Hepatocyte (in vitro differentiated cells): ENCODE measurements around the gene SLC12A4. TPM values are rescaled to one million over a fixed set of nuclear protein-coding genes. Genes with fewer than 3 reads are reported as not detected.
"Not testable (repeated sequence)": the region's sequence is repeated elsewhere in the genome, so short reads cannot be mapped to it uniquely, and the experiment has no call there.

Experiments used
- DNase-seq: peaks from one replicate; pipeline ENCODE4 v3.0.0-alpha.2; 2016; ENCODE audit warnings: low spot score
- H2AFZ ChIP-seq: fragments of 200-600 bp; sonication (generic); 2 replicates; pipeline ENCODE4 v1.6.0; 2016; ENCODE audit warnings: antibody characterized with exemption, mild to moderate bottlenecking
- H3K27ac ChIP-seq: fragments of 200-600 bp; sonication (generic); 2 replicates; pipeline ENCODE4 v1.5.1; 2016; ENCODE audit warnings: mild to moderate bottlenecking
- H3K27me3 ChIP-seq: fragments of 200-600 bp; sonication (generic); 2 replicates; pipeline ENCODE4 v1.6.1; 2016
- H3K36me3 ChIP-seq: fragments of 200-600 bp; sonication (generic); replicated peaks from 2 replicates; pipeline ENCODE4 v1.5.1; 2016; ENCODE audit warnings: low read depth; ENCODE audit not compliant: insufficient read depth
- H3K4me1 ChIP-seq: fragments of 200-600 bp; sonication (generic); 2 replicates; pipeline ENCODE4 v1.5.1; 2016; ENCODE audit warnings: mild to moderate bottlenecking, moderate library complexity; ENCODE audit not compliant: insufficient read depth
- H3K4me2 ChIP-seq: fragments of 200-600 bp; sonication (generic); 2 replicates; pipeline ENCODE4 v1.6.0; 2016
- H3K4me3 ChIP-seq: fragments of 200-600 bp; sonication (generic); 2 replicates; pipeline ENCODE4 v1.5.1; 2016; ENCODE audit warnings: mild to moderate bottlenecking
- H3K79me2 ChIP-seq: fragments of 200-600 bp; sonication (generic); 2 replicates; pipeline ENCODE4 v1.6.0; 2017; ENCODE audit warnings: mild to moderate bottlenecking
- H3K9me2 ChIP-seq: fragments of 200-600 bp; sonication (generic); replicated peaks from 2 replicates; pipeline ENCODE4 v1.6.0; 2017; ENCODE audit warnings: mild to moderate bottlenecking; ENCODE audit not compliant: insufficient read depth
- H3K9me3 ChIP-seq: fragments of 200-600 bp; sonication (generic); 2 replicates; pipeline ENCODE4 v1.5.1; 2016; ENCODE audit warnings: low read depth, mild to moderate bottlenecking
- H4K20me1 ChIP-seq: fragments of 200-600 bp; sonication (generic); 2 replicates; pipeline ENCODE4 v1.6.0; 2016; ENCODE audit warnings: mild to moderate bottlenecking; ENCODE audit not compliant: insufficient read depth, poor library complexity, severe bottlenecking
- CTCF ChIP-seq: fragments of 200-600 bp; sonication (generic); IDR thresholded peaks from 2 replicates; pipeline ENCODE4 v1.5.1; 2016; ENCODE audit warnings: antibody characterized with exemption, mild to moderate bottlenecking; ENCODE audit not compliant: poor library complexity
- EZH2 ChIP-seq: fragments of 200-600 bp; sonication (generic); IDR thresholded peaks from 2 replicates; pipeline ENCODE4 v1.6.1; 2016; ENCODE audit warnings: antibody characterized with exemption, mild to moderate bottlenecking, borderline replicate concordance
- EZH2phosphoT487 ChIP-seq: fragments of 200-600 bp; sonication (generic); IDR thresholded peaks from one replicate; pipeline ENCODE4 v1.6.1; 2018; ENCODE audit warnings: antibody characterized with exemption, mild to moderate bottlenecking, low read depth, moderate library complexity; ENCODE audit not compliant: unreplicated experiment, severe bottlenecking
- WGBS: methylation state at CpG from one replicate; pipeline ENCODE4 v1.1.6; 2016; ENCODE audit warnings: low lambda C conversion rate; ENCODE audit errors: missing lambda C conversion rate; 5-methylcytosine and 5-hydroxymethylcytosine counted together
- polyA plus RNA-seq: library from polyadenylated mRNA; unstranded; fragments of >200 nt; fragmentation: Nextera tagmentation; extraction: Ambion mirVana; gene quantifications from 2 replicates; pipeline ENCODE4 v1.2.1, GENCODE V29; 2016
- total RNA-seq: library from RNA; depleted of rRNA; stranded (reverse); fragments of >200 nt; gene quantifications from 2 replicates; pipeline ENCODE4 v1.2.3, GENCODE V29; 2014

Gene SLC12A4
- total and polyA plus RNA-seq, 2 experiments from 2014 or later, result 55.2 to 63.9 TPM

- Histone ChIP-seq H2AFZ (no peak overlapping the region), H3K4me2 (no peak overlapping the region), H3K4me1 (peaks cover 6% of the 10 kb centered on the region), H3K9me2 (no peaks in the 10 kb centered on the region), H4K20me1 (no peaks in the 10 kb centered on the region), H3K27ac (no peak overlapping the region), H3K36me3 (no peaks in the 10 kb centered on the region), H3K27me3 (no peaks in the 10 kb centered on the region), H3K9me3 (no peaks in the 10 kb centered on the region), H3K4me3 (no peak overlapping the region), H3K79me2 (no peaks in the 10 kb centered on the region)
- DNase-seq, result no peak
- TF ChIP-seq EZH2phosphoT487 (no peak), EZH2 (no peak), CTCF (no peak)
- WGBS, result 92% methylated on average over 5 of the region's 5 CpGs
Measured at GRCh38 chr16:67996666-67997065, 28.2 kb upstream of the SLC12A4 start.

GRCh38 chr16:67995423-67995822 lies 27.0 kb upstream of the SLC12A4 start:
- Histone ChIP-seq H4K20me1 (no peaks in the 10 kb centered on the region), H2AFZ (no peak overlapping the region), H3K36me3 (no peaks in the 10 kb centered on the region), H3K9me3 (no peaks in the 10 kb centered on the region), H3K9me2 (no peaks in the 10 kb centered on the region), H3K27me3 (no peaks in the 10 kb centered on the region), H3K27ac (no peak overlapping the region), H3K4me3 (no peak overlapping the region), H3K4me2 (no peak overlapping the region), H3K4me1 (peaks cover 6% of the 10 kb centered on the region), H3K79me2 (no peaks in the 10 kb centered on the region)
- no peak for TF ChIP-seq CTCF
- no peak for TF ChIP-seq EZH2phosphoT487
- no peak for TF ChIP-seq EZH2
- DNase-seq, result no peak
- WGBS, result 91% methylated on average over 5 of the region's 5 CpGs

- not testable (repeated sequence) for H3K27me3 ChIP-seq, H3K9me3 ChIP-seq, H3K79me2 ChIP-seq, H3K4me1 ChIP-seq, H3K4me3 ChIP-seq, H3K9me2 ChIP-seq, H2AFZ ChIP-seq, H3K4me2 ChIP-seq, H3K36me3 ChIP-seq, H3K27ac ChIP-seq, DNase-seq, H4K20me1 ChIP-seq
- WGBS, result 89% methylated on average over 6 of the region's 6 CpGs
Measured at GRCh38 chr16:67994040-67994408, 25.6 kb upstream of the SLC12A4 start.

- peak overlapping the region; percentile 73 for H3K4me2 ChIP-seq
- H2AFZ ChIP-seq, result peak overlapping the region; percentile 78
Measured at GRCh38 chr16:67993207-67994039, 25.0 kb upstream of the SLC12A4 start.

More at GRCh38 chr16:67993207-67994039, 25.0 kb upstream of the SLC12A4 start:
- 27% methylated on average over 33 of the region's 39 CpGs for WGBS
- Histone ChIP-seq H3K27me3 (no peaks in the 10 kb centered on the region), H3K9me2 (no peaks in the 10 kb centered on the region), H3K4me3 (no peak overlapping the region), H3K9me3 (no peaks in the 10 kb centered on the region), H4K20me1 (no peaks in the 10 kb centered on the region), H3K4me1 (peaks cover 6% of the 10 kb centered on the region), H3K79me2 (no peaks in the 10 kb centered on the region), H3K36me3 (no peaks in the 10 kb centered on the region), H3K27ac (no peak overlapping the region)
- DNase-seq, result peak; percentile 87
- TF ChIP-seq CTCF (peak; percentile 96), EZH2phosphoT487 (no peak)
